ENCODE data around the gene ME1.

The ME1 gene

GRCh38 chr6:83183082-83183828, 247.6 kb downstream of the ME1 start:
- no peak for DNase-seq

GRCh38 chr6:83182114-83182513, 248.7 kb downstream of the ME1 start:
- no peak for DNase-seq

- no peak for DNase-seq
Measured at GRCh38 chr6:83180426-83180950, 250.4 kb downstream of the ME1 start.

GRCh38 chr6:83176246-83176645, 254.6 kb downstream of the ME1 start:
- no peak for DNase-seq

- no peak for DNase-seq
Measured at GRCh38 chr6:83169511-83169910, 261.3 kb downstream of the ME1 start.

- DNase-seq: no peak
Measured at GRCh38 chr6:83169106-83169505, 261.7 kb downstream of the ME1 start.

GRCh38 chr6:83168556-83168955, 262.3 kb downstream of the ME1 start:
- DNase-seq: no peak

GRCh38 chr6:83167726-83168278, 263.0 kb downstream of the ME1 start:
- DNase-seq: no peak

All from activated CD4-positive, alpha-beta T cell treated with anti-CD3 and anti-CD28 coated beads, Interleukin-10, Interleukin-2, amounts not matched to agents 100 ng/mL and 50 ng/mL, durations not matched to agents 16 hours and 8 hours (primary cell).